Measurements from ENCODE around the gene ZEB2.

GRCh38 chr2:144464730-144465129, 55.2 kb downstream of the ZEB2 start:
- no peak for TF ChIP-seq CTCF (IDR thresholded peaks at IDR 0.05)
- TF ChIP-seq EZH2phosphoT487 (IDR thresholded peaks at IDR 0.05), result no peak
